Measurements from ENCODE around the gene USP13.
A peak's percentile ranks its signal among the peaks of the same experiment; 100 is the strongest.
"Not testable (repeated sequence)": the region's sequence is repeated elsewhere in the genome, so short reads cannot be mapped to it uniquely, and the experiment has no call there.

Gene USP13

GRCh38 chr3:179738998-179739397 lies 86.2 kb downstream of the USP13 start:
- DNase-seq: no peak

DNA sequence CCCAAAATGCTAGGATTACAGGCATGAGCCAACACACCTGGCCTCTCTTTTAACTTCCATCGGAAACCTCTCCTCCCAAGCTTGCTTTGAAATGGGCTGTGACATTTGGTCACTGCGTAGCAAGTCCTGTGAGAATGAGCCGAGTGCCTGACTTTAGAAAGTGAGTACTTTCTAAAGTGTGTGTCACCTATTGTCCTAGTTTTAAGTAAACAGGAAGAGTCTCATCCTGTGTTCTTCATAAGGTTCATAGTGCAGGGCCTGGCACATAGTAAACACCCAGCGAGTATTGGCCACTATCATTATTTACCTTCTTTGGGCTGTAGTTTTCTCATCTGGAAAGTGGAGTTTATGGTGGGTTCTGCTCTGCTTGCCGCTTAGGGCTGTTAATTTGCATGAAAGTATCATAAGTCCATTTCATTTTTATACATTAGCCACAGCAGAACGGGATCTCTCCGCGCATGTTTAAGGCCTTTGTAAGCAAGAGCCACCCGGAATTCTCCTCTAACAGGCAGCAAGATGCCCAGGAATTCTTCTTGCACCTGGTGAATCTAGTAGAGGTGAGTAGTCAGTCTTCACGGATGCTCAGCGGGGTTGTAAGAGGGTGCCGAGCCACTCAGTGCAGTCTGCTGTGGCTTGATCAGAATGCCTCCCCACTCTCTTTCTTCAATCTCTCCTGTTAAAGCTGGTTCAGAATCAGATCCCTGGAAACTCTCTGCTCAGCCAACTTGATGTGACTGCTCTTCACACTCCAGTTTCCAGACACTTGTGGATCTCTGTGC lies 87.2 kb downstream of the USP13 start:
- DNase-seq: no peak

- DNase-seq: no peak
These were observed 91.1 kb downstream of the USP13 start for GRCh38 chr3:179743913-179744312.

GRCh38 chr3:179744667-179745066 lies 91.8 kb downstream of the USP13 start:
- no peak for DNase-seq

- DNase-seq: no peak
These were observed 92.2 kb downstream of the USP13 start for GRCh38 chr3:179745079-179745478.

DNA sequence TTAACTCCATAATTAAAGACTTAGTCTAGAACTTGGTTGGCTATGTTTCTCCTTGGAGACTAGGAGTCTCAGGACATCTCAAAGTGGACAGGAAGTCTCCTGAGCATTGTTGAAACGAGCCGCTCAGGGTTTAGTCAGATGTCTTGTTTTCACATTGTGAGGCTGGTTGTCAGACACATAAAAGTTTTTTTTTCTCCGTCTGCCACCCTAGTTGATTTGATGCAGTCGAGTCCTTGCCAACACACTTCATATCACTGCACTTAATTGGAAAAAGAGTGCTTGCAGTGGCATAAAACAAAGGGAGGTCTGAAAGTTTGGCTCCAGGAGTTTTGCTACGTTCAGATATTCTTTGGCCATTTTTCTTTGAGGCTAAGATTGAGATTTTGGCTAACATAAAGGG lies 92.9 kb downstream of the USP13 start:
- no peak for DNase-seq

DNA sequence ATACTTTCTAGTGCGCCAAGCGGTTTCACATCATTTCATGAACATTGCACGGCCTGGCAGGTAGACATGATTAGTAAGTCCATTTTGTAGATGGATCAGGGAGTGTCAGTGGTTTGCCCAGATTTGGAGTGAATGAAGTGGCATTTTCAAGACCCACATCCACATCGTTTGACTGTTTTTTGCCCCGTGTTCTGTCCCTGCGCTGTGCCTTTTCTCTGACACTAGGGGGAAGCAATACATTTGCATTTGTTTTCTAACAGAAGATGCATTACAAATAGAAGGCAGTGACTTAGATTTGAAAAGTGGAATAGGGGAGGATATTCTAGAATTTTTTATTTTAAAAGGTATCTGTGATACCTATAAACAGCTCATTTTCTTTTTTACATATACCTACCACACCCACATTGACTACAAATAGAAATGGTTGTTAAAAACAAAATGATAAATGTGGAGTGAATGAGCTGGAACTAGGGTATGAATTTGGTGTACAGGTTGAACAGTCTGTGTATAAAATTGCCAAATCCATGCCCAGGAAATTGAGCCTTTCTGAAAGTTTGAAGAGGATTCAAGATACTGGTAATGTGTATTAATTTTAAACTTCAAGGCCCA lies 98.0 kb downstream of the USP13 start:
- peak in 1 of 3 experiments; percentile 36 for DNase-seq

DNA sequence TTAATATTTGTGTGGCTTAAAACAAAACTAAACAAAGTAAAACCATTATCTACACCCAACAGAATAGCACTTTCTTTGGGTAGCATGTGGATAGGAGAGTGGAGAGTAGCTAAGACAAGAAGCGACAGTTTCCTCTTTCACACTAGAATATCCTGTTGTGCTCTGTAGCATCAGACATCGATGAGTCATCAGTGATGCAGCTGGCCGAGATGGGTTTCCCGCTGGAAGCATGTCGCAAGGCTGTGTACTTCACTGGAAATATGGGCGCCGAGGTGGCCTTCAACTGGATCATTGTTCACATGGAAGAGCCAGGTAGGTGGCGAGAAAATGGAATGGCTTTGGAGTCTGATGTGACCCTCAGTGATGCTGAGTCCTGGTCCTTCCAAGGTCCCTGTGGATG lies 108.1 kb downstream of the USP13 start:
- DNase-seq: no peak

DNA sequence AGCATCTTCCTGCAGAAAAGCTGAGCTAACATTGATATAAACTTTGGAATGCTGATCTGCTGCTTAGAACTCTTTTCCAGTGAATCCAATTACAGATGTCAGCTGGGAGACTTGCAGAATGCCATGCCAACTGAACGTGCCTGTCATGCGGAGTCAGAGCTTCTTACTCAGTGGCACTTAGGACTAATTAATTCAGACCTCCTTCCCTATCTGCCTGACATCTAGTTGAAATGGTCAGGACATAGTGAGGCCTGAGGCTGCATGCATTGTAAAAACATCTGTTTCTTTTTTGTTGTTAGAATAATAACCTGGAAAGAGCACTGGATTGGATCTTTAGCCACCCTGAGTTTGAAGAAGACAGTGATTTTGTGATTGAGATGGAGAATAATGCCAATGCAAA lies 112.6 kb downstream of the USP13 start:
- DNase-seq: no peak

DNA sequence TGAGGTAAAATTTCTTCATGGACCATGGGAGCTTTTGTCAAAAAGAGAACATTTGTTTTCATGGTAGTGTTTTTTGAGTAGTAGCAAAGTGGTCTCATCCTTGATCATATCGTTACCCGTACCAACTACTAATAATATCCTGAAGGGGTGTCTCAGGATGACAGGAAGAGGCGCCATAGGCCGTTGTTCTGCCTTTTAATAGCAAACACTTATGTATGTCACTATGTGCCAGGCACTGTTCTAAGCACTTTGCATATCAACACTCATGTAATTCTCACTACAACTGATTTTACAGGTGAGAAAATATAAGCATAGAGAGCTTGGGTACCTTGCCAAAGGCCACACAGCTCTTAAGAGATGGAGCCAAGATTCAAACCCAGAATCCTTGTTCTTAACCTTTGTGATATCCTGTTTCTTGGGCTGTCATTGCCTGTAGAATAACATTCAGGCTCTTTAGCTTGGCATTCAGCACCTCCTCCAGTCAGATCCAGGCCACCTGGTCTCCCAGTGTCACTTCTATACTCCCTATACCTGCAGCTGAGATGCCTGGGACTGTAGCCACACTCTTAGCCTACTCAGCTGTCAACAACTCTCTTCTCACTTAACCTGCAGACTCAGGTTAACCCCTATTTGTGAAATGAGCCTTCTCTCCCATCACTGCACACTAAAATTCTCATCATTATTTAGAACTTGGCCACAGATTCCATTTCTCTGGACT lies 113.7 kb downstream of the USP13 start:
- DNase-seq: no peak

DNA sequence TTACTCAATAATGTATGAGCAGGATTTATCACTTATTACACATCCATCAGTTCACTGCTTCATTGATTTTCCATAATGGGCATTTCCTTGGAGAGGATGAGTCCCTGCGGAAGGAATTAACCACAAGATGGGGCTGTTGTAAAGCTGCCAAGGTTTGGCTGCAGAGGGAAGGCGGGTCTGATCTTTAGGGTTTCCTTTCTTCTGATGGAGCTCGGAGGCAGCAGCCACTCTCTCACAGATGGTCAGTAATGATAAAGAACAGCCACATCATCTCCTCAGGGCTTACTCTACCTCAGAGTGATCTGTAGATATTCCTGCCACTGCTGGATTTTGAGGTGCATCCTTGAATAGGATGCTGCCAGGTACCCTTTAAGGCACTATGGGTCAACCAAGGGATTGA lies 115.2 kb downstream of the USP13 start:
- peak; percentile 20 to 70 (median 38) for DNase-seq

DNA sequence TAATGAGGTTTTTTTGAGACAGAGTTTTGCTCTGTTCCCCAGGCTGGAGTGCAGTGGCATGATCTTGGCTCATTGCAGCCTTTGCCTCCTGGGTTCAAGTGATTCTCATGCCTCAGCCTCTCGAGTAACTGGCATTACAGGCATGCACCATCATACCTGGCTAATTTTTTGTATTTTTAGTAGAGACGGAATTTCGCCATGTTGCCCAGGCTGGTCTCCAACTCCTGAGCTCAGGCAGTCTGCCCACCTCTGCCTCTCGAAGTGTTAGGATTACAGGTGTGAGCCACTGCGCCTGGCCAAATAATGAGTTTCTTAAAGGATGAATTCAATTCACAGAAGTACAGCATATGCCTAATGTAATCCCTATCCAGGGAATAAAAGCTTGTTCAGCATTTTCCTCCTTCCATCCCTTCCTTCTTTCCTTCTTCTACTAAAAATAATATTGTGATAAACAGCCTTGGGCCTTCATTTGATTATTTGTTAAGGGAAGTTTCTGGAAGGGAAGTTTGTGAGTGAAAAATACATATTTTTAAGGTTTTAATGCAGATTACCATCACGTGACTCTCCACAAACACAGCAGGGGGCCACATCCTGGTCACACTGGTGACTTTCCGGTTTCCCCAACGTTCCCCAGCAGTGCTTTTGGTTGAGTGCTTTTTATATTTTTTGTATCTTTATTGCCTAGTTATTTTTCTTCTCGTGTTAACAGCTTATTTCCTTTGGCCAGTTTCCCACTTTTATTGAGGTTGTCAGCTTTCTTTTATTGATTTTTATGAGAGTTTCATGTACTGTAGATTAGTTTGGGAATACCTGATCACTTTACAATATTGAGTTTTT lies 116.8 kb downstream of the USP13 start:
- DNase-seq: no peak

DNA sequence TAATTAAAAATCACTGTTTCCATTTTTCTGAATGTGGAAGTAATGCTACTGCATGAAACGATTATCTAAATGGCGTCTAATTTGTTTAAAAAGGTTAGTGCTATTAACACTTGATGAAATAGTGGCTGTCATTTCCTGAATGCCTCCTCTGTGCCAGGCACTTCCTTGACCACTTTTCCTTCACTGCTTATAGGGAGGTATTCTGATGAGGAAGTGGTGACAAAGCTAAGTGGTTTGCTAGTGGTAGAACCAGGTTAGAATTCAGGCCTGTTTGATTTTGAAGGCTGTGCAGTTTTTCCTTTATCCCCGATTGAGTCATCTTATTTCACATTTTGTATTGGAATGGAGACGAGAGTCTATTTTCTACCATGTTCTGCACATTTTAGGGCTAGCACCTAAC lies 119.0 kb downstream of the USP13 start:
- DNase-seq: peak in 1 of 3 experiments; percentile 12

DNA sequence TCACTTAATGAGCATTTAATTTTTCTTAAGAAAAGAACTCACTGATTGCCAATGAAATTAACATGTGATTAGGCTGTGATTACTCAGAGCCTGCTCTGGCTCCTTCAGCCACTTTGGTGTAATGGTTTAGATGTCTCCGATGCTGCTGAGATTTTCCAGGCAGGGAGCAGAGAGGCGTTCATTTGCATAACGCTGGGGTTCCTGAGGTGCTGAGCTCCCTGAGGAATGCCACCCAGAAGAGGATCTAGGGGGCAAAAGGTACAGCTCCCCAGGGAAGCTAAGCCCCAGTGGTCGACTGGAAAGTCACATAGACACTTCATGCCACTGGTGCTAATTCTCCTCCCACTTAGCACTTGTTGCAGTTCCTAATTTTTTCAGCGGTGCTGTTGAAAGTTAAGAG lies 119.5 kb downstream of the USP13 start:
- DNase-seq: no peak

DNA sequence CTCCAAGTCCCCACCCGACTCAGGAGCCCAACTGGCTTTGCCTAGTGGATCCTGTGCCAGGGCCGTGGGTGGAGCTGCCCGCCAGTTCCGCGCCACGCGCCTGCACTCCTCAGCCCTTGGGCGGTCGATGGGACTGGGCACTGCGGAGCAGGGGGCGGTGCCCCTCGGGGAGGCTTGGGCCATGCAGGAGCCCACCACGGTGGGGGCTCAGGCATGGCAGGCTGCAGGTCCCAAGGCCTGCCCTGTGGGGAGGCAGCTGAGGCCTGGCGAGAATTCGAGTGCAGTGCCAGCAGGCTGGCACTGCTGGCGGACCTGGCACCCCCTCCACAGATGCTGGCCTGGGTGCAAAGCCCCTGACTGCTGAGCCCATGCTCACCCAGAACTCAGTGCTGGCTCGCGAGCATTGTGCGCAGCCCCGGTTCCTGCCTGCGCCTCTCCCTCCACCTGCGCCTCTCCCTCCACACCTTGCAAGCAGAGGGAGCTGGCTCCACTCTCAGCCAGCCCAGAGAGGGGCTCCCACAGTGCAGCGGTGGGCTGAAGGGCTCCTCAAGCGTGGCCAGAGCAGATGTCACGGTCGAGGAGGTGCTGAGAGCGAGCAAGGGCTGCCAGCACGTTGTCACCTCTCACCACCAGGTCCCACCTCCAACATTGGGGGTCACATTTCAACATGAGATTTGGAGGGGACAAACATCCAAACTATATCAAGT lies 122.7 kb downstream of the USP13 start:
- no peak for DNase-seq

GRCh38 chr3:179782841-179783240 lies 130.0 kb downstream of the USP13 start:
- not testable (repeated sequence) for DNase-seq

GRCh38 chr3:179788996-179789395 lies 136.2 kb downstream of the USP13 start:
- DNase-seq: no peak

GRCh38 chr3:179791793-179792192 lies 139.0 kb downstream of the USP13 start:
- no peak for DNase-seq

- no peak for DNase-seq
These were observed 141.5 kb downstream of the USP13 start for GRCh38 chr3:179794355-179794754.

DNA sequence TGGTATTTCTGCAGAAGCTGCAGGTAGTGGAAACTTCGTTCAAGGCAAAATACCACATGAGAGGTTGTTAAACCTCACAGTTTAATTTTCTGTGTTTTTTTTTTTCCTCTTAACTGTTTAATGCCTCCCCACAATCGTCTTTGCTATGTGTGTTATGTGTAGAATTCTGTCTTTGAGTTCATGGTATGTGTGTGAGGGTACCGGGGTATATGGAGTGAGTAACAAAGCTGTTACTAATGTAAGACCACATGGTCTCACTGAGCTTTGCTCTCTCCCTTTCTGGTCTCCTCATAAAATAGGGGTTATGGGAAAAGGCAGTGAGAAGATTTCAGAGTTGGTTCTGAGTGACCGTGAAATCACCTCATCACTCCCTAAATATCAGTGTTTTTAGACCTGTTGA lies 143.6 kb downstream of the USP13 start:
- DNase-seq: no peak

- no peak for DNase-seq
These were observed 144.4 kb downstream of the USP13 start for GRCh38 chr3:179797192-179797591.

DNA sequence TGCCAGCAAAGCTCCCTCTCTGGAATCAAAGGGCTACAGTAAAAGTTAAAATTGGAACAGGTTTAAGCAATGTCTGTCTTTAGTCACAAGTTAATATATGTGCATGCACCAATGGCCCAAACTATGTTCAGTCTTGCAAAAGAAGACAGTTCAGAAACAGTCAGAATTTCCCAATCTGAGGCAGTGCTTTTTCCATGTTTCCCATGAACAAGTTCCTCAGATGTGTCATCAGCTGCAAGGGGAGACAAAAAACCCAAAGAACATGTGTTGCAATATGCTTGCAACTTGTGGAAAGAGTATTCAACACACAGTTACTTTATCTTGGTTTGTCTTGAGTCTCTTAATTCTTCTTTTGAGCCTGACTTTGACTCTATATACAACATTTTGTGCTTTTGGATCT lies 148.4 kb downstream of the USP13 start:
- DNase-seq: no peak

DNA sequence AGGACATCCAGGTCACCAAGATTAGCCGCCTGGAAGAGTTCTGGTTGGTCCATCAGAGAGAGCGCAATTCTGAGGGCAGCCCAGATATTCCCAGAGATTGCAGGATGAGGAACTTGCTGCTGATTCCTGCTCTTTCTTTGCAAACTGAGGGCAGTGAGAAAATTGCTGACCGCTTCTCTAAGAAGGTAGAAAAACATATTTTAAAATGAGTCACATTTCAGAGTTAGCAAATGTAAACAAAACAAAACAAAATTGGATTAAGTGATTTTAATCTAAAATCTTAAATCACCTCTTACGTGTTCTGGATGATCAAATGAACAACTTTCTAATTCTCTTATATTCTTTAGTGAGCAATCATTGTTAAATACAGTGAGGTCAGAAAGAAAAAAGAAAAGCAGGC lies 149.0 kb downstream of the USP13 start:
- DNase-seq: no peak

All from NCI-H1417 (cell line).